Measurements from ENCODE around the gene TMBIM4. TPM values are rescaled to one million over a fixed set of nuclear protein-coding genes. Genes with fewer than 3 reads are reported as not detected.

TMBIM4 gene
- total RNA-seq: 70.6 and 73.1 TPM in 2 replicates

DNA sequence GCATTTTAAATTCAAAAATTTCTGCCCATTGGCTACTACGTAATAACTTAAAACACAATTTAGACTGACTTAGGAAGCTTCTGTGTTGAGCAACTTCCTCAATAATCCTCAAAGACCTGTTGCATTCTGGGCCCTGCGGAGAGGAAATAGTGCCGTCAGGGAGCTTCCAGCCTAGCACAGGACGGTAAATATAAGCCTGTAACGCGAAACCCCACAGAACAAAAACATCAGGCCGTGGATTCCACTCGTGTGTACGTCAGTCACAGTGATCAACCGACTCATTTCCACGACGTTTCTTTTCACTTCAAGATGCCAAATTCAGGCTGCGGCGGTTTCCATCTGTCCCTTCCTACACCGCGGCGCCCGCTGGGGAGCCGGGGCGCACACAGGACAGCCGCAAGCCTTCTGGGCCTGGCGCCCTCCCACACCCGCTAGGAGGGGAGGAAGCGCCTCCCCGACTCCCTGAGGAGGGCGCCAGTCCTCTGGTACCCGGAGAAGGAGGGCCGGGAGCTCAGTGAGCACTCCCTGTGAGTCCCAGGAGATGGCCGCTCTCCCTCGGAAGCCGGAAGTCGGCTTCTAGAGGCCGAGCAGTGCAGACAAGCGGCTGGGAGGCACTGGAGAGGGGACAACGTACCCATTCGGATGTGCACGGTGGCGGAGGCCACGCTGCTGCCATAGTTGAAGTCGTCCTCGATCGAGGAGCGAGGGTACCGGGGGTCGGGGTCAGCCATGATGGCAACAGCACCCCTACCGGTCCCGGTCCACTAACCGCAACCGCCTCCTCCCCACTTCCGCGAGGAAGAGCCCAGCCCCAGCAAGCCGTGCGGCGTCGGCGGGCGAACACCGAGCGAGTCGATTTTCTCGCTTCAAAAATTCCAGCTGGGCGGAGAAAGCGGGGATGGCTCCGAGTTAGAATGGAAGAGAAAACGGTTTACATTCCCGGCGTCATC is at the start of gene TMBIM4:
Gene TMBIM4 (minus strand): TSS at position 776 of the 950 bp plus-strand sequence. CDS start 45 bp downstream, at position 731.

DNA sequence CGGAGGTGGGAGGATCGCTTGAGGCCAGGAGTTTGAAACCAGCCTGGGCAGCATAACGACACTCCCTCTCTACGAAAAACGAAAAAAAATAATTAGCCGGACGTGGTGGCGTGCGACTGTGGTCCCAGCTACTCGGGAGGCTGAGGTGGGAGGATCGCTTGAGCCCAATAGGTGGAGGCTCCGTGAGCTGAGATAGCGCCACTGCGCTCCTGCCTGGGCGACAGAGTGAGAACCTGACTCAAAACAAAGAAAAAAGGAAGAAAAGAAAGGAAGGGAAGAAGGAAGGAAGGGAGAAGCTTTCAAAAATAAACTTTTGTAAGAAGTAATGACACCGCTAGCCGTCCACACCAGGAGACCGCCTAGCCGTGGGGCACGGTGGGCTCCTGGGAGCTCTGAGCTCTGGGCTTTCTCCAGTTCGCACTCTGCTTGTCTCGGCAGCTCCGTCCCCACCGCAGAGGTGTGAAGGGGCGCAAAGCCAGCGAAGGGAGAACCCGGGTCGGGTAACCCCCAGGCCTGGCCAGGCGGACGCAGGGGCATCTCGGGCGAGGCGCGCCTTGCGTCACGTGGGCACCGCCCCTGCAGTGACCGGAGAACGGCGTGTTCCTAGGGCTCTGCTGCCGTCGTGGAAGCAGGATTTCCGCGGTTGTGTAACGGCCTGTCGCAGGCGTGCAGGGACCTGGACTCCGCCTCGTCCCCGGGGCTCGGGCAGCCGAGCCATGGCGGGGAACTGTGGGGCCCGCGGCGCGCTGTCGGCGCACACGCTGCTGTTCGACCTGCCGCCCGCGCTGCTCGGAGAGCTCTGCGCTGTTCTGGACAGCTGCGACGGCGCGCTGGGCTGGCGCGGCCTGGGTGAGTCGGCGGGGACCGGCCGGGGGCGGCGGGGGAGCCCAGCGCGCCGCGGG is 19.0 kb upstream of the TMBIM4 start, which contains the start of gene IRAK3:
Gene IRAK3 (plus strand): TSS at position 631 of the 902 bp plus-strand sequence. CDS start 86 bp downstream, at position 717.

GRCh38 chr12:66130267-66131066 is 39.3 kb downstream of the TMBIM4 start, which contains the start of gene LLPH:
TSS of gene LLPH (minus strand) at chr12:66130750. CDS start at chr12:66129106, 1,644 bp downstream.

Other genes with a start within 250 kb of the TMBIM4 start
- 2.4 and 6.2 TPM in 2 replicates for gene LLPH, start 39.2 kb downstream of the TMBIM4 start, total RNA-seq
- gene IRAK3, start 19.2 kb upstream of the TMBIM4 start, total RNA-seq: 2.0 and 2.6 TPM in 2 replicates
- 0.98 and 2.0 TPM in 2 replicates for gene HELB, start 132.5 kb upstream of the TMBIM4 start, total RNA-seq

All from mesangial cell (primary cell).